Activated CD8-positive, alpha-beta memory T cell treated with anti-CD3 and anti-CD28 coated beads, Interleukin-2, amount 50 U/mL, for 48 hours (primary cell): ENCODE data around the gene STX18.

Source experiments
- DNase-seq: peaks from one replicate; pipeline ENCODE4 v3.0.0-alpha.2; 2020

The STX18 gene

DNA sequence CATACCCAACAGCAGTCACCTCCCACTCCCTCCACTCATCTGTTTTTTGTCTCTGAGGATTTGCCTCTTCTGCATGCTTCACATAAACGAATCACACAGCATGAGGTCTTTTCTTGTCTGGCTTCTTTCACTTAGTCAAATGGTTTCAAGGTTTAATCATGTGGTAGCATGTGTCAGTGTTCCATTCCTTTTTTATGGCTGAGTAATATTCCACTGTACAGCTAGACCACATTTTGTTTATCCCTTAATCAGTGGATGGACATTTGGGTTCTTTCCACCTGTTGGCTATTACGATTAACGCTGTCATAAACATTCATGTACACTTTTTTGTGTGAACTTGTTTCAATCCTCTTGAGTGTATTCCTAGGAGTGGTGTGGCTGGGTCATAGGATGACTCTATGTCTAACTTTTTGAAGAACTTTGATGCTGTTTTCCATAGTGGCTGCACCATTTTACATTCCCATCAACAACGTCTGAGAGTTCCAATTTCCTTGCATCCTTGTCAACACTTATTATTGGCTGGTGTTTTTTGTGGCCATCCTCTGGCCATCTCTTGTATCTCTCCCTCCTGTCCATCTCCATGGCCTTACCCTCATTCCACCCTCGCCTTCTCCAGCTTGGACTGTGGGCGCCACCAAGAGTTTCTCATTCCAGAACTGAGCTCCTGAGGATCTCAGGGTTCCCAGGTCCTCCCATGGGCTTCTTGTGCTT lies 167.3 kb downstream of the STX18 start:
- DNase-seq, result no peak
